ENCODE results near the gene DHX29. TPM values are rescaled to one million over a fixed set of nuclear protein-coding genes. Genes with fewer than 3 reads are reported as not detected.

DHX29 gene
- total and polyA plus RNA-seq, 4 donors: 8.0 to 35.3 (median 19.1) TPM

- DNase-seq: no peak
- peaks cover 0 to 32% (median 9%) of the 10 kb centered on the region in 5 donors for H3K4me1 ChIP-seq (ENCODE audit: control insufficient read depth in 5 of 5, insufficient read depth in 5 of 5, low read length in 5 of 5)
- no peak for TF ChIP-seq CTCF (IDR thresholded peaks at IDR 0.05; ENCODE audit: control extremely low read depth, extremely low read depth)
- no peak overlapping the region for H3K4me3 ChIP-seq
- H3K9me3 ChIP-seq (ENCODE audit: control insufficient read depth in 4 of 4, insufficient read depth in 3 of 4, low read length in 3 of 4): peaks cover 0 to 15% (median 0%) of the 10 kb centered on the region in 4 donors
- H3K36me3 ChIP-seq (ENCODE audit: control insufficient read depth in 4 of 4, insufficient read depth in 4 of 4, low read length in 4 of 4): no peaks in the 10 kb centered on the region
- no peak overlapping the region for H3K9ac ChIP-seq (ENCODE audit: insufficient read depth in 1 of 2, low read length in 2 of 2)
- peaks cover 14 to 90% (median 88%) of the 10 kb centered on the region in 3 donors for H3K27me3 ChIP-seq (ENCODE audit: control insufficient read depth in 3 of 3, insufficient read depth in 3 of 3, low read length in 2 of 3)
- H3K27ac ChIP-seq (ENCODE audit: low read depth in 1 of 2, low read length in 1 of 2): no peak overlapping the region
- ATAC-seq (ENCODE audit: insufficient read depth, low FRiP score): no peak
Observed at GRCh38 chr5:55225346-55225745, 82.1 kb downstream of the DHX29 start.

GRCh38 chr5:55223812-55224240, 83.7 kb downstream of the DHX29 start:
- Histone ChIP-seq H3K4me3 (no peak overlapping the region), H3K9ac (ENCODE audit: insufficient read depth in 1 of 2, low read length in 2 of 2) (no peak overlapping the region), H3K27ac (ENCODE audit: low read depth in 1 of 2, low read length in 1 of 2) (no peak overlapping the region), H3K4me1 (ENCODE audit: control insufficient read depth in 5 of 5, insufficient read depth in 5 of 5, low read length in 5 of 5) (peaks cover 0 to 37% (median 14%) of the 10 kb centered on the region in 5 donors), H3K27me3 (ENCODE audit: control insufficient read depth in 3 of 3, insufficient read depth in 3 of 3, low read length in 2 of 3) (peaks cover 14 to 89% (median 87%) of the 10 kb centered on the region in 3 donors), H3K36me3 (ENCODE audit: control insufficient read depth in 4 of 4, insufficient read depth in 4 of 4, low read length in 4 of 4) (no peaks in the 10 kb centered on the region), H3K9me3 (ENCODE audit: control insufficient read depth in 4 of 4, insufficient read depth in 3 of 4, low read length in 3 of 4) (peaks cover 0 to 15% (median 0%) of the 10 kb centered on the region in 4 donors)
- no peak for ATAC-seq (ENCODE audit: insufficient read depth, low FRiP score)
- no peak for TF ChIP-seq CTCF (IDR thresholded peaks at IDR 0.05; ENCODE audit: control extremely low read depth, extremely low read depth)
- 26 to 46% methylated on average over 7 of the region's 7 CpGs for whole genome bisulfite sequencing, 2 donors
- DNase-seq: no peak

- Histone ChIP-seq H3K4me3 (no peak overlapping the region), H3K9ac (ENCODE audit: insufficient read depth in 1 of 2, low read length in 2 of 2) (no peak overlapping the region), H3K36me3 (ENCODE audit: control insufficient read depth in 4 of 4, insufficient read depth in 4 of 4, low read length in 4 of 4) (no peaks in the 10 kb centered on the region), H3K9me3 (ENCODE audit: control insufficient read depth in 4 of 4, insufficient read depth in 3 of 4, low read length in 3 of 4) (peaks cover 0 to 15% (median 0%) of the 10 kb centered on the region in 4 donors), H3K27me3 (ENCODE audit: control insufficient read depth in 3 of 3, insufficient read depth in 3 of 3, low read length in 2 of 3) (peaks cover 14 to 89% (median 87%) of the 10 kb centered on the region in 3 donors), H3K27ac (ENCODE audit: low read depth in 1 of 2, low read length in 1 of 2) (no peak overlapping the region), H3K4me1 (ENCODE audit: control insufficient read depth in 5 of 5, insufficient read depth in 5 of 5, low read length in 5 of 5) (peaks cover 0 to 37% (median 14%) of the 10 kb centered on the region in 5 donors)
- TF ChIP-seq CTCF (IDR thresholded peaks at IDR 0.05; ENCODE audit: control extremely low read depth, extremely low read depth): no peak
- DNase-seq: peak in 2 of 3 donors; percentile 35 to 42
- no peak for ATAC-seq (ENCODE audit: insufficient read depth, low FRiP score)
- 4 to 13% methylated on average over 60 to 61 of the region's 61 CpGs for WGBS, 2 donors
Observed at GRCh38 chr5:55222985-55223811, 84.3 kb downstream of the DHX29 start.

All from lung (tissue), 12 donors.